ENCODE measurements around the gene DNASE1L3.

DNASE1L3 gene

DNA sequence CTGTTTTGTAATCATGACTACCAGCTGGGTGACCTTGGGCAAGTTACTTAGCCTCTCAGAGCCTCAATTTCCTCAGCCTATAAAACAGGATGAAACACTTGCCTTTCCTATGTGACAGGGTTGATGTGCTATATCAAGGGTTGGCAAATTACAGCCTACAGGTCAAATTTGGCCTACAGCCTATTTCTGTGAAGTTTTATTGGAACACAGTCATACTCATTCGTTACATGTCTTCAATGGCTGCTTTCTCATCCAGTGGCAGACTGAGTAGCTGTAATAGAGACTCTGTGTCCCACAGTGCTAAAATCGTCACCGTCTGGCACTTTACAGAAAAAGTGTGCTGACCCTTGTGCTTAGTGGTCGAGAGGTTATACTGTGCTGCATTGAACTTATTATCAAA lies 43.4 kb upstream of the DNASE1L3 start:
- no peak for DNase-seq (ENCODE audit: extremely low spot score)
- ChIA-PET CTCF (interaction anchor here (1.0 to 1.1 kb wide), 2 partner anchors 14 to 46 kb away, joined by 3 to 4 read pairs; no protein-coding TSS in a partner anchor), POLR2A (no interaction called here)
- TF ChIP-seq TARDBP (IDR thresholded peaks at IDR 0.05) (no peak), NFRKB (IDR thresholded peaks at IDR 0.05) (no peak), FOXA1 (IDR thresholded peaks at IDR 0.05) (no peak), FOXK2 (IDR thresholded peaks at IDR 0.05) (no peak), HDGF (IDR thresholded peaks at IDR 0.05; ENCODE audit: borderline replicate concordance) (no peak), FOXM1 (IDR thresholded peaks at IDR 0.05; ENCODE audit: borderline replicate concordance) (no peak), ELF4 (IDR thresholded peaks at IDR 0.05) (no peak), SUZ12 (IDR thresholded peaks at IDR 0.05) (no peak), ARNT (IDR thresholded peaks at IDR 0.05) (no peak), LEF1 (IDR thresholded peaks at IDR 0.05; ENCODE audit: borderline replicate concordance) (no peak), BHLHE40 (IDR thresholded peaks at IDR 0.05; ENCODE audit: borderline replicate concordance) (no peak), ZNF384 (IDR thresholded peaks at IDR 0.05) (no peak), CTBP1 (IDR thresholded peaks at IDR 0.05; ENCODE audit: borderline replicate concordance) (no peak), L3MBTL2 (conservative IDR thresholded peaks at IDR 0.05) (no peak)
- TF ChIP-seq, protein P1, sequence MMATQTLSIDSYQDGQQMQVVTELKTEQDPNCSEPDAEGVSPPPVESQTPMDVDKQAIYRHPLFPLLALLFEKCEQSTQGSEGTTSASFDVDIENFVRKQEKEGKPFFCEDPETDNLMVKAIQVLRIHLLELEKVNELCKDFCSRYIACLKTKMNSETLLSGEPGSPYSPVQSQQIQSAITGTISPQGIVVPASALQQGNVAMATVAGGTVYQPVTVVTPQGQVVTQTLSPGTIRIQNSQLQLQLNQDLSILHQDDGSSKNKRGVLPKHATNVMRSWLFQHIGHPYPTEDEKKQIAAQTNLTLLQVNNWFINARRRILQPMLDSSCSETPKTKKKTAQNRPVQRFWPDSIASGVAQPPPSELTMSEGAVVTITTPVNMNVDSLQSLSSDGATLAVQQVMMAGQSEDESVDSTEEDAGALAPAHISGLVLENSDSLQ (IDR thresholded peaks at IDR 0.05), result no peak

DNA sequence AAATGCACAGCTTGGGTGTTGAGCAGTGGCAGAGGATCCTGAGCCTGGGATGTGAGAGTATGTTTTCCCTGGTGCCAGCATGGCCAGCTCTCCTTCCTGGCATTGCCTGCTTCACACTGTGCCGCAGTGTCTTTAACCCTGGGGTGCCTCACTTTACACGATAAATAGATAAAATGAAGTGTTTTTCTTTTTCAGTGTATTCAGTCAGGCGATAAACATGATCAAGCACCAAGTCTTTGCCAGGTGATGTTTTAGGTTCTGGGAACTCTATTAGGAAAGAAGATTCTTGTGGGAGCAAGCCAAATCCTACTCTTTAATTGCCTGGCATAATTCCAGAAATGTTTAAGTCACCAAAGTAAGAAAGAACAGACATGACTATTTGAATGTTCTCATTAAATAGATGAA lies 40.9 kb upstream of the DNASE1L3 start:
- ChIA-PET CTCF (no interaction called here), POLR2A (no interaction called here)
- DNase-seq (ENCODE audit: extremely low spot score), result no peak
- TF ChIP-seq LEF1 (IDR thresholded peaks at IDR 0.05; ENCODE audit: borderline replicate concordance) (no peak), FOXM1 (IDR thresholded peaks at IDR 0.05; ENCODE audit: borderline replicate concordance) (no peak), ZNF384 (IDR thresholded peaks at IDR 0.05) (no peak), L3MBTL2 (conservative IDR thresholded peaks at IDR 0.05) (no peak), FOXK2 (IDR thresholded peaks at IDR 0.05) (no peak), TARDBP (IDR thresholded peaks at IDR 0.05) (no peak), CTBP1 (IDR thresholded peaks at IDR 0.05; ENCODE audit: borderline replicate concordance) (no peak), ELF4 (IDR thresholded peaks at IDR 0.05) (no peak), FOXA1 (IDR thresholded peaks at IDR 0.05) (no peak), SUZ12 (IDR thresholded peaks at IDR 0.05) (no peak), BHLHE40 (IDR thresholded peaks at IDR 0.05; ENCODE audit: borderline replicate concordance) (no peak), ARNT (IDR thresholded peaks at IDR 0.05) (no peak)

GRCh38 chr3:58250093-58250707 lies 39.4 kb upstream of the DNASE1L3 start:
- DNase-seq (ENCODE audit: extremely low spot score), result no peak
- TF ChIP-seq L3MBTL2 (conservative IDR thresholded peaks at IDR 0.05), result no peak
- TF ChIP-seq SUZ12 (IDR thresholded peaks at IDR 0.05), result no peak
- no peak for TF ChIP-seq ZNF384 (IDR thresholded peaks at IDR 0.05)
- no peak for TF ChIP-seq TARDBP (IDR thresholded peaks at IDR 0.05)
- no peak for TF ChIP-seq CTBP1 (IDR thresholded peaks at IDR 0.05; ENCODE audit: borderline replicate concordance)
- no peak for TF ChIP-seq ELF4 (IDR thresholded peaks at IDR 0.05)
- TF ChIP-seq BHLHE40 (IDR thresholded peaks at IDR 0.05; ENCODE audit: borderline replicate concordance), result no peak
- ChIA-PET POLR2A (interaction anchor here (0.8 kb wide), 1 partner anchor 13 kb away, joined by 3 read pairs; the partner anchor contains the start of gene ABHD6), CTCF (no interaction called here)

- no peak for DNase-seq (ENCODE audit: extremely low spot score)
- POLR2A ChIA-PET, result interaction anchor here (0.8 kb wide), 1 partner anchor 12 kb away, joined by 3 read pairs; the partner anchor contains the start of gene ABHD6
- CTCF ChIA-PET, result no interaction called here
- TF ChIP-seq ZNF384 (IDR thresholded peaks at IDR 0.05) (no peak), FOXA1 (IDR thresholded peaks at IDR 0.05) (no peak), SP1 (IDR thresholded peaks at IDR 0.05) (no peak), CTBP1 (IDR thresholded peaks at IDR 0.05; ENCODE audit: borderline replicate concordance) (no peak), FOXK2 (IDR thresholded peaks at IDR 0.05) (no peak), SUZ12 (IDR thresholded peaks at IDR 0.05) (no peak), ELF4 (IDR thresholded peaks at IDR 0.05) (no peak), BHLHE40 (IDR thresholded peaks at IDR 0.05; ENCODE audit: borderline replicate concordance) (no peak), ARNT (IDR thresholded peaks at IDR 0.05) (no peak), LEF1 (IDR thresholded peaks at IDR 0.05; ENCODE audit: borderline replicate concordance) (no peak)
Observed at GRCh38 chr3:58249358-58250092, 38.8 kb upstream of the DNASE1L3 start.

GRCh38 chr3:58246148-58247047 lies 35.6 kb upstream of the DNASE1L3 start:
- no peak for DNase-seq (ENCODE audit: extremely low spot score)
- ChIA-PET POLR2A (no interaction called here), CTCF (no interaction called here)
- TF ChIP-seq FOXM1 (IDR thresholded peaks at IDR 0.05; ENCODE audit: borderline replicate concordance), result no peak
- TF ChIP-seq SP1 (IDR thresholded peaks at IDR 0.05), result no peak
- no peak for TF ChIP-seq BHLHE40 (IDR thresholded peaks at IDR 0.05; ENCODE audit: borderline replicate concordance)
- TF ChIP-seq TARDBP (IDR thresholded peaks at IDR 0.05), result no peak
- no peak for TF ChIP-seq ELF4 (IDR thresholded peaks at IDR 0.05)
- TF ChIP-seq L3MBTL2 (conservative IDR thresholded peaks at IDR 0.05), result no peak
- no peak for TF ChIP-seq ZNF384 (IDR thresholded peaks at IDR 0.05)
- no peak for TF ChIP-seq LEF1 (IDR thresholded peaks at IDR 0.05; ENCODE audit: borderline replicate concordance)
- TF ChIP-seq, protein P1 (IDR thresholded peaks at IDR 0.05), result no peak
- no peak for TF ChIP-seq HDGF (IDR thresholded peaks at IDR 0.05; ENCODE audit: borderline replicate concordance)
- no peak for TF ChIP-seq ARNT (IDR thresholded peaks at IDR 0.05)
- TF ChIP-seq SUZ12 (IDR thresholded peaks at IDR 0.05), result no peak
- TF ChIP-seq NFRKB (IDR thresholded peaks at IDR 0.05), result no peak
- no peak for TF ChIP-seq CTBP1 (IDR thresholded peaks at IDR 0.05; ENCODE audit: borderline replicate concordance)
- no peak for TF ChIP-seq FOXA1 (IDR thresholded peaks at IDR 0.05)
- no peak for TF ChIP-seq FOXK2 (IDR thresholded peaks at IDR 0.05)
